GM12878 (cell line): ENCODE data around the gene FOXO3. TPM values are rescaled to one million over a fixed set of nuclear protein-coding genes. Genes with fewer than 3 reads are reported as not detected.
A peak's percentile ranks its signal among the peaks of the same experiment; 100 is the strongest.

ENCODE experiments used
- ASH2L ChIP-seq: fragments of 300-600, 200-600 bp; sonication (generic); IDR thresholded peaks from 2 replicates; pipeline ENCODE4 v1.6.1; 2017; ENCODE audit warnings: low read depth, mild to moderate bottlenecking, borderline replicate concordance
- CREB1 ChIP-seq: IDR thresholded peaks from 2 replicates; pipeline ENCODE4 v1.6.1; 2012; ENCODE audit warnings: low read depth, mild to moderate bottlenecking, inconsistent platforms
- CTCF ChIP-seq, 3 experiments: IDR thresholded peaks in 2 of 3; conservative IDR thresholded peaks in 1 of 3; 2 replicates each; pipeline ENCODE4 v1.5.1; 2011; ENCODE audit warnings: low read depth in 3 of 3, low read length in 3 of 3, mild to moderate bottlenecking in 3 of 3, control low read depth in 2 of 3, moderate library complexity in 2 of 3, inconsistent platforms in 1 of 3, mixed read lengths in 1 of 3; ENCODE audit not compliant: control insufficient read depth in 2 of 3, insufficient read depth in 1 of 3; ENCODE audit errors: extremely low read depth in 1 of 3
- HDAC2 ChIP-seq: fragments of 200-600 bp; sonication (generic); IDR thresholded peaks from 2 replicates; pipeline ENCODE4 v1.6.1; 2017
- MYB ChIP-seq: fragments of 150-350 bp; IDR thresholded peaks from 2 replicates; pipeline ENCODE4 v1.6.1; 2014; ENCODE audit warnings: mild to moderate bottlenecking, low read depth, low read length, borderline replicate concordance
- NFXL1 ChIP-seq: fragments of 450-650 bp; IDR thresholded peaks from 2 replicates; pipeline ENCODE4 v1.6.1; 2017; ENCODE audit warnings: antibody characterized with exemption, mild to moderate bottlenecking, borderline replicate concordance
- PML ChIP-seq: IDR thresholded peaks from 2 replicates; pipeline ENCODE4 v1.6.1; 2012; ENCODE audit warnings: low read length, inconsistent platforms
- POLR2AphosphoS2 ChIP-seq: IDR thresholded peaks from 2 replicates; pipeline ENCODE4 v1.6.1; 2011; ENCODE audit warnings: low read depth, mild to moderate bottlenecking, low read length, improper control_type of control experiment, moderate library complexity
- POU2F2 ChIP-seq: IDR thresholded peaks from 3 replicates; pipeline ENCODE4 v1.6.1; 2011; ENCODE audit warnings: low read depth, mild to moderate bottlenecking, low read length, borderline replicate concordance
- RAD51 ChIP-seq: fragments of 450-650 bp; IDR thresholded peaks from 2 replicates; pipeline ENCODE4 v1.6.1; 2016; ENCODE audit warnings: moderate library complexity, mild to moderate bottlenecking, inconsistent platforms
- RCOR1 ChIP-seq: conservative IDR thresholded peaks from 2 replicates; pipeline ENCODE4 v1.6.1; 2012; ENCODE audit warnings: low read depth, low read length, improper control_type of control experiment
- REST ChIP-seq: IDR thresholded peaks from 2 replicates; pipeline ENCODE4 v1.6.1; 2012; ENCODE audit warnings: mild to moderate bottlenecking, low read depth, low read length
- SMC3 ChIP-seq: IDR thresholded peaks from 2 replicates; pipeline ENCODE4 v1.6.1; 2011; ENCODE audit warnings: low read length, improper control_type of control experiment, borderline replicate concordance
- SREBF2 ChIP-seq: IDR thresholded peaks from 2 replicates; pipeline ENCODE4 v1.6.1; 2012; ENCODE audit warnings: mild to moderate bottlenecking, low read length
- ZBED1 ChIP-seq: IDR thresholded peaks from 2 replicates; pipeline ENCODE4 v1.6.1; 2016; ENCODE audit warnings: borderline replicate concordance
- polyA plus RNA-seq, 11 experiments: library from polyadenylated mRNA; depleted of rRNA in 4 of 11; unstranded in 6 of 11; stranded (reverse) in 5 of 11; fragments of >200 nt; fragmentation: Nextera tagmentation in 4 of 11; fragmentation: Illumina TruSeq in 1 of 11; extraction: Ambion mirVana in 4 of 11; extraction: Trizol in 1 of 11; gene quantifications; 1 replicate in 1 of 11; 2 replicates in 10 of 11; pipeline versions ENCODE4 v1.2.1 to v1.2.3, GENCODE V29; 2011 to 2016; ENCODE audit warnings: inconsistent platforms in 2 of 11, missing spikeins in 2 of 11, low read depth in 1 of 11
- total RNA-seq, 4 experiments: library from RNA; depleted of rRNA in 3 of 4; stranded (reverse); fragments of >200 nt in 3 of 4; fragmentation: Illumina TruSeq in 1 of 4; extraction: Trizol in 1 of 4; gene quantifications; 2 replicates each; pipeline versions ENCODE4 v1.2.1 to v1.2.3, GENCODE V29; 2013 to 2021
- TF ChIP-seq, protein P1 (sequence below): IDR thresholded peaks from 2 replicates; pipeline ENCODE4 v1.6.1; 2012; ENCODE audit warnings: improper control_type of control experiment, low read depth, low read length; ENCODE audit not compliant: insufficient replicate concordance
- TF ChIP-seq, protein P2 (sequence below): IDR thresholded peaks from 2 replicates; pipeline ENCODE4 v1.6.1; 2011; ENCODE audit warnings: borderline replicate concordance, low read depth, mild to moderate bottlenecking, moderate library complexity, low read length; ENCODE audit not compliant: insufficient read depth, poor library complexity, severe bottlenecking

The FOXO3 gene
- total and polyA plus RNA-seq, 10 of the 15 experiments (the other 5 are each of a cell fraction or from before 2014, with no cell fraction given): 0.82 to 4.5 (median 1.7) TPM

GRCh38 chr6:108541843-108542759, 18.6 kb upstream of the FOXO3 start (continued):
- TF ChIP-seq NFXL1 (no peak), MYB (no peak), RAD51 (no peak), SREBF2 (no peak), POU2F2 (peak; percentile 95), SMC3 (peak; percentile 99), PML (no peak), RCOR1 (no peak), CTCF (IDR thresholded peaks at IDR 0.05 in 2 of 3, conservative IDR thresholded peaks at IDR 0.05 in 1 of 3; ENCODE audit: control insufficient read depth in 2 of 3, extremely low read depth in 1 of 3, insufficient read depth in 1 of 3, low read depth in 3 of 3, low read length in 3 of 3) (peak; percentile 76 to 91 (median 80)), ZBED1 (no peak), HDAC2 (no peak), POLR2AphosphoS2 (no peak), ASH2L (no peak), CREB1 (no peak), REST (no peak)
- TF ChIP-seq, protein P1, sequence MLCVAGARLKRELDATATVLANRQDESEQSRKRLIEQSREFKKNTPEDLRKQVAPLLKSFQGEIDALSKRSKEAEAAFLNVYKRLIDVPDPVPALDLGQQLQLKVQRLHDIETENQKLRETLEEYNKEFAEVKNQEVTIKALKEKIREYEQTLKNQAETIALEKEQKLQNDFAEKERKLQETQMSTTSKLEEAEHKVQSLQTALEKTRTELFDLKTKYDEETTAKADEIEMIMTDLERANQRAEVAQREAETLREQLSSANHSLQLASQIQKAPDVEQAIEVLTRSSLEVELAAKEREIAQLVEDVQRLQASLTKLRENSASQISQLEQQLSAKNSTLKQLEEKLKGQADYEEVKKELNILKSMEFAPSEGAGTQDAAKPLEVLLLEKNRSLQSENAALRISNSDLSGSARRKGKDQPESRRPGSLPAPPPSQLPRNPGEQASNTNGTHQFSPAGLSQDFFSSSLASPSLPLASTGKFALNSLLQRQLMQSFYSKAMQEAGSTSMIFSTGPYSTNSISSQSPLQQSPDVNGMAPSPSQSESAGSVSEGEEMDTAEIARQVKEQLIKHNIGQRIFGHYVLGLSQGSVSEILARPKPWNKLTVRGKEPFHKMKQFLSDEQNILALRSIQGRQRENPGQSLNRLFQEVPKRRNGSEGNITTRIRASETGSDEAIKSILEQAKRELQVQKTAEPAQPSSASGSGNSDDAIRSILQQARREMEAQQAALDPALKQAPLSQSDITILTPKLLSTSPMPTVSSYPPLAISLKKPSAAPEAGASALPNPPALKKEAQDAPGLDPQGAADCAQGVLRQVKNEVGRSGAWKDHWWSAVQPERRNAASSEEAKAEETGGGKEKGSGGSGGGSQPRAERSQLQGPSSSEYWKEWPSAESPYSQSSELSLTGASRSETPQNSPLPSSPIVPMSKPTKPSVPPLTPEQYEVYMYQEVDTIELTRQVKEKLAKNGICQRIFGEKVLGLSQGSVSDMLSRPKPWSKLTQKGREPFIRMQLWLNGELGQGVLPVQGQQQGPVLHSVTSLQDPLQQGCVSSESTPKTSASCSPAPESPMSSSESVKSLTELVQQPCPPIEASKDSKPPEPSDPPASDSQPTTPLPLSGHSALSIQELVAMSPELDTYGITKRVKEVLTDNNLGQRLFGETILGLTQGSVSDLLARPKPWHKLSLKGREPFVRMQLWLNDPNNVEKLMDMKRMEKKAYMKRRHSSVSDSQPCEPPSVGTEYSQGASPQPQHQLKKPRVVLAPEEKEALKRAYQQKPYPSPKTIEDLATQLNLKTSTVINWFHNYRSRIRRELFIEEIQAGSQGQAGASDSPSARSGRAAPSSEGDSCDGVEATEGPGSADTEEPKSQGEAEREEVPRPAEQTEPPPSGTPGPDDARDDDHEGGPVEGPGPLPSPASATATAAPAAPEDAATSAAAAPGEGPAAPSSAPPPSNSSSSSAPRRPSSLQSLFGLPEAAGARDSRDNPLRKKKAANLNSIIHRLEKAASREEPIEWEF: no peak
- TF ChIP-seq, protein P2, sequence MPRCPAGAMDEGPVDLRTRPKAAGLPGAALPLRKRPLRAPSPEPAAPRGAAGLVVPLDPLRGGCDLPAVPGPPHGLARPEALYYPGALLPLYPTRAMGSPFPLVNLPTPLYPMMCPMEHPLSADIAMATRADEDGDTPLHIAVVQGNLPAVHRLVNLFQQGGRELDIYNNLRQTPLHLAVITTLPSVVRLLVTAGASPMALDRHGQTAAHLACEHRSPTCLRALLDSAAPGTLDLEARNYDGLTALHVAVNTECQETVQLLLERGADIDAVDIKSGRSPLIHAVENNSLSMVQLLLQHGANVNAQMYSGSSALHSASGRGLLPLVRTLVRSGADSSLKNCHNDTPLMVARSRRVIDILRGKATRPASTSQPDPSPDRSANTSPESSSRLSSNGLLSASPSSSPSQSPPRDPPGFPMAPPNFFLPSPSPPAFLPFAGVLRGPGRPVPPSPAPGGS: no peak
